Panc1 (cell line): Measurements from ENCODE around the gene STEAP1B. TPM values are rescaled to one million over a fixed set of nuclear protein-coding genes. Genes with fewer than 3 reads are reported as not detected.

Experiments
- ATAC-seq: fragments of 200-7000 bp; cut with Tn5 transposase; 2 replicates; pipeline ENCODE4 v1.9.1; 2020; ENCODE audit warnings: mild to moderate bottlenecking, moderate library complexity
- BruUV-seq: library from RNA; stranded (reverse); fragments of 400-500 nt; replicated peaks from 2 replicates; lab custom pipeline; 2021; lab: Mats Ljungman, UMichigan
- CTCF ChIA-PET: fragments of 300-600 bp; sonication (Branson Sonifier 250); formaldehyde crosslinking; loops from one replicate; lab custom pipeline; 2022; ENCODE audit warnings: antibody characterized with exemption; lab: Charles Lee
- POLR2A ChIA-PET: fragments of 300-600 bp; sonication (Branson Sonifier 250); formaldehyde crosslinking; loops from one replicate; lab custom pipeline; 2022; ENCODE audit warnings: antibody characterized with exemption; lab: Charles Lee
- DNase-seq: peaks from one replicate; pipeline ENCODE4 v3.0.0-alpha.2; 2010; ENCODE audit warnings: low read depth, low spot score
- H3K27ac ChIP-seq: 2 replicates; pipeline ENCODE4 v1.5.1; 2011; ENCODE audit warnings: mild to moderate bottlenecking, low read length, inconsistent platforms
- H3K27me3 ChIP-seq: fragments of 200-500 bp; sonication (Bioruptor generic); 2 replicates; pipeline ENCODE4 v1.6.0; 2014; ENCODE audit warnings: low read length, inconsistent platforms; ENCODE audit not compliant: control insufficient read depth, insufficient read depth
- H3K36me3 ChIP-seq: fragments of 200-500 bp; sonication (Bioruptor generic); 2 replicates; pipeline ENCODE4 v1.5.1; 2014; ENCODE audit warnings: inconsistent platforms, mild to moderate bottlenecking, low read length, moderate library complexity; ENCODE audit not compliant: control insufficient read depth, insufficient read depth
- H3K4me1 ChIP-seq: 2 replicates; pipeline ENCODE4 v1.5.1; 2011; ENCODE audit warnings: inconsistent platforms, mild to moderate bottlenecking, low read length, moderate library complexity; ENCODE audit not compliant: control insufficient read depth, insufficient read depth
- H3K4me3 ChIP-seq, 2 experiments: 2 replicates each; pipeline ENCODE4 v1.5.1; 2011 to 2012; ENCODE audit warnings: low read depth in 2 of 2, low read length in 2 of 2, mild to moderate bottlenecking in 2 of 2, inconsistent platforms in 1 of 2, moderate library complexity in 1 of 2
- H3K9me3 ChIP-seq: fragments of 200-500 bp; sonication (Bioruptor generic); 2 replicates; pipeline ENCODE4 v1.5.1; 2014; ENCODE audit warnings: low read depth, mild to moderate bottlenecking, inconsistent platforms, low read length, moderate library complexity; ENCODE audit not compliant: control insufficient read depth, insufficient read depth
- POLR2AphosphoS5 ChIP-seq: IDR thresholded peaks from 2 replicates; pipeline ENCODE4 v1.6.1; 2012; ENCODE audit warnings: mild to moderate bottlenecking, low read depth, low read length, moderate library complexity
- SIN3A ChIP-seq: IDR thresholded peaks from 2 replicates; pipeline ENCODE4 v1.6.1; 2012; ENCODE audit warnings: low read depth, mild to moderate bottlenecking, low read length, moderate library complexity, borderline replicate concordance; ENCODE audit not compliant: insufficient read depth
- TCF7L2 ChIP-seq: IDR thresholded peaks from 2 replicates; pipeline ENCODE4 v1.6.1; 2011; ENCODE audit warnings: mild to moderate bottlenecking, low read depth, low read length, inconsistent platforms
- in situ Hi-C: cut with HindIII; loops from 2 replicates; pipeline ENCODE4 v1.10.0; 2016; ENCODE audit warnings: low sequenced_read_pairs, low pct_unique_long_range_greater_than_20kb
- intact Hi-C: fragments of 100-400 bp; cut with micrococcal nuclease; formaldehyde crosslinking; loops from one replicate; pipeline ENCODE4 v1.10.0; 2022; ENCODE audit not compliant: unreplicated experiment
- total RNA-seq: library from RNA; stranded (reverse); gene quantifications from one replicate; pipeline ENCODE4 v1.2.1, GENCODE V29; 2021; ENCODE audit not compliant: unreplicated experiment
- TF ChIP-seq, protein P1 (sequence below): fragments of 450-650 bp; IDR thresholded peaks from 2 replicates; pipeline ENCODE4 v1.5.1; 2017; ENCODE audit warnings: mild to moderate bottlenecking
- TF ChIP-seq, protein P2 (sequence below), 2 experiments: IDR thresholded peaks; 2 replicates each; pipeline ENCODE4 v1.6.1; 2011 to 2012; ENCODE audit warnings: low read depth in 2 of 2, control low read depth in 1 of 2, low read length in 1 of 2, mild to moderate bottlenecking in 1 of 2, moderate library complexity in 1 of 2; ENCODE audit not compliant: insufficient read depth in 1 of 2

The STEAP1B gene
- total RNA-seq, 1 experiment from 2014 or later = 3.3 TPM

DNA sequence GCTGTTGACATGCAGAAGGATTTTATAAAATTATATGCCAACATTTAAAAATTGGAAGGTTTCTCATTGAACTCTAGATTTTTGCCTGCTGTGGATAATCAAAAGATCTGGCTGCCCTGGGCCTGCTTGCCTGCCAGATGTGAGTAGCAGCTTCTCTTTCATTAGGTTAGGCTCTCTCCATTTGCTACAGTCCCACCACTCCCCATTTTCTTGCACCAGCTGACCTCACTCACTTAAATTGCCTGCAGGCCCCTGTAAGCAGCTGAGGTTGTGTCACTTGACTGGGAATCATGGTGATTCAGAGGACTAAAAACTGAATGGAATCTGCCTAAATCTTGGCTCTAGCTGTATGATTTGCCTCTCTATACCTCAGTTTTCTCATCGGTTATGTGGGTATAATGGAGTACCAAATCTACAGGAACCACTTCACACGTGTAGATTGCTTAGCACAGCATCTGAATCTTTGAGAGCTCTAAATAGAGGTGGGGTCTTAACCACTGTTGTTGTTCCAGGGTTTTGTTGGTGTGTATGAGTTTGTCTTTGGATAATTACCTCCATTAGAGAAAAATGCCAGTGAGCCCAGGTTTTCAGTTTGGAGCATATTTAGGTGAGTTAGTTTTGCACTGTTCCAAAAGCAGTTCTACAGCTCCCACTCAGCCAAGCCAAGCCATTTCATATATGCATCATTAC lies 124.5 kb downstream of the STEAP1B start:
- CTCF ChIA-PET = no interaction called here

DNA sequence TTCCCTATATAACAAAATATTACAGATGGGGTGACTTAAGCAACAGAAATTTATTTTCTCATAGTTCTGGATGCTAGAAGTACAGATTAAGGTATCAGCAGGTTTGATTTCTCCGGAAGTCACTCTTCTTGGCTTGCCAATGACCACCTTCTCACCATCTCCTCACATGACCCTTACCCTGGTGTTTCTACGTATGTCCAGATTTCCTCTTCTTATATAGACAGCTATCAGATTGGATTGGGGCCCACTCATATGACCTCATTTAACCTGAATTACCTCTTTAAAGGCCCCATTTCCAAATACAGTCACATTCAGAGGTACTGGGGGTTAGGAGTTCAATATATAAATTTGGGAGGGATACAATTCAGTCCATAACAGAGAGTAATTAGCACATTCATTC lies 126.1 kb downstream of the STEAP1B start:
- H3K27me3 ChIP-seq = peaks cover 4% of the 10 kb centered on the region; the same call in 1 of the 2 replicates
- H3K4me3 ChIP-seq = no peak overlapping the region
- TF ChIP-seq, protein P1, sequence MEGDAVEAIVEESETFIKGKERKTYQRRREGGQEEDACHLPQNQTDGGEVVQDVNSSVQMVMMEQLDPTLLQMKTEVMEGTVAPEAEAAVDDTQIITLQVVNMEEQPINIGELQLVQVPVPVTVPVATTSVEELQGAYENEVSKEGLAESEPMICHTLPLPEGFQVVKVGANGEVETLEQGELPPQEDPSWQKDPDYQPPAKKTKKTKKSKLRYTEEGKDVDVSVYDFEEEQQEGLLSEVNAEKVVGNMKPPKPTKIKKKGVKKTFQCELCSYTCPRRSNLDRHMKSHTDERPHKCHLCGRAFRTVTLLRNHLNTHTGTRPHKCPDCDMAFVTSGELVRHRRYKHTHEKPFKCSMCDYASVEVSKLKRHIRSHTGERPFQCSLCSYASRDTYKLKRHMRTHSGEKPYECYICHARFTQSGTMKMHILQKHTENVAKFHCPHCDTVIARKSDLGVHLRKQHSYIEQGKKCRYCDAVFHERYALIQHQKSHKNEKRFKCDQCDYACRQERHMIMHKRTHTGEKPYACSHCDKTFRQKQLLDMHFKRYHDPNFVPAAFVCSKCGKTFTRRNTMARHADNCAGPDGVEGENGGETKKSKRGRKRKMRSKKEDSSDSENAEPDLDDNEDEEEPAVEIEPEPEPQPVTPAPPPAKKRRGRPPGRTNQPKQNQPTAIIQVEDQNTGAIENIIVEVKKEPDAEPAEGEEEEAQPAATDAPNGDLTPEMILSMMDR = no peak
- TF ChIP-seq POLR2AphosphoS5 (no peak), SIN3A (no peak), TCF7L2 (no peak)
- TF ChIP-seq, protein P2, sequence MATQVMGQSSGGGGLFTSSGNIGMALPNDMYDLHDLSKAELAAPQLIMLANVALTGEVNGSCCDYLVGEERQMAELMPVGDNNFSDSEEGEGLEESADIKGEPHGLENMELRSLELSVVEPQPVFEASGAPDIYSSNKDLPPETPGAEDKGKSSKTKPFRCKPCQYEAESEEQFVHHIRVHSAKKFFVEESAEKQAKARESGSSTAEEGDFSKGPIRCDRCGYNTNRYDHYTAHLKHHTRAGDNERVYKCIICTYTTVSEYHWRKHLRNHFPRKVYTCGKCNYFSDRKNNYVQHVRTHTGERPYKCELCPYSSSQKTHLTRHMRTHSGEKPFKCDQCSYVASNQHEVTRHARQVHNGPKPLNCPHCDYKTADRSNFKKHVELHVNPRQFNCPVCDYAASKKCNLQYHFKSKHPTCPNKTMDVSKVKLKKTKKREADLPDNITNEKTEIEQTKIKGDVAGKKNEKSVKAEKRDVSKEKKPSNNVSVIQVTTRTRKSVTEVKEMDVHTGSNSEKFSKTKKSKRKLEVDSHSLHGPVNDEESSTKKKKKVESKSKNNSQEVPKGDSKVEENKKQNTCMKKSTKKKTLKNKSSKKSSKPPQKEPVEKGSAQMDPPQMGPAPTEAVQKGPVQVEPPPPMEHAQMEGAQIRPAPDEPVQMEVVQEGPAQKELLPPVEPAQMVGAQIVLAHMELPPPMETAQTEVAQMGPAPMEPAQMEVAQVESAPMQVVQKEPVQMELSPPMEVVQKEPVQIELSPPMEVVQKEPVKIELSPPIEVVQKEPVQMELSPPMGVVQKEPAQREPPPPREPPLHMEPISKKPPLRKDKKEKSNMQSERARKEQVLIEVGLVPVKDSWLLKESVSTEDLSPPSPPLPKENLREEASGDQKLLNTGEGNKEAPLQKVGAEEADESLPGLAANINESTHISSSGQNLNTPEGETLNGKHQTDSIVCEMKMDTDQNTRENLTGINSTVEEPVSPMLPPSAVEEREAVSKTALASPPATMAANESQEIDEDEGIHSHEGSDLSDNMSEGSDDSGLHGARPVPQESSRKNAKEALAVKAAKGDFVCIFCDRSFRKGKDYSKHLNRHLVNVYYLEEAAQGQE (IDR thresholded peaks at IDR 0.05; ENCODE audit: insufficient read depth in 1 of 2, low read depth in 2 of 2, low read length in 1 of 2) = no peak
- no peak for ATAC-seq
- CTCF ChIA-PET = no interaction called here
- no peaks in the 10 kb centered on the region for H3K36me3 ChIP-seq
- POLR2A ChIA-PET = no interaction called here
- in situ Hi-C loops = no loop called here
- no peaks in the 10 kb centered on the region for H3K4me1 ChIP-seq
- no peak for DNase-seq
- intact Hi-C loops = no loop called here
- no peaks in the 10 kb centered on the region for H3K9me3 ChIP-seq
- no TSS peak for BruUV-seq
- no peak overlapping the region for H3K27ac ChIP-seq

More for the DNA sequence above, 124.5 kb downstream of the STEAP1B start:
- Histone ChIP-seq H3K36me3 (no peaks in the 10 kb centered on the region), H3K27me3 (peaks cover 4% of the 10 kb centered on the region; the same call in 1 of the 2 replicates), H3K4me3 (no peak overlapping the region), H3K9me3 (no peaks in the 10 kb centered on the region), H3K4me1 (no peaks in the 10 kb centered on the region), H3K27ac (no peak overlapping the region)
- no TSS peak for BruUV-seq
- intact Hi-C loops (no loop called here), in situ Hi-C loops (no loop called here)
- TF ChIP-seq TCF7L2 (no peak), POLR2AphosphoS5 (no peak), SIN3A (no peak)
- TF ChIP-seq, protein P1 = no peak
- TF ChIP-seq, protein P2 (IDR thresholded peaks at IDR 0.05; ENCODE audit: insufficient read depth in 1 of 2, low read depth in 2 of 2, low read length in 1 of 2) = no peak
- ATAC-seq = no peak
- DNase-seq = no peak
- POLR2A ChIA-PET = no interaction called here
